H9 (cell line): ENCODE results near the gene WDR44. TPM values are rescaled to one million over a fixed set of nuclear protein-coding genes. Genes with fewer than 3 reads are reported as not detected.

Experiments
- DNase-seq: peaks from one replicate; pipeline ENCODE4 v3.0.0-alpha.2; 2017
- H2AFZ ChIP-seq: one replicate; pipeline ENCODE4 v1.6.1; 2013; ENCODE audit warnings: mild to moderate bottlenecking, low read length, control low read depth, moderate library complexity
- H2AK5ac ChIP-seq: 2 replicates; pipeline ENCODE4 v1.6.1; 2013; ENCODE audit warnings: low read length, control low read depth, mixed read lengths; ENCODE audit not compliant: insufficient read length
- H2BK120ac ChIP-seq: one replicate; pipeline ENCODE4 v1.6.1; 2013; ENCODE audit warnings: low read depth, mild to moderate bottlenecking, low read length, control low read depth, inconsistent platforms; ENCODE audit not compliant: poor library complexity, severe bottlenecking
- H2BK12ac ChIP-seq: 2 replicates; pipeline ENCODE4 v1.6.1; 2013; ENCODE audit warnings: low read length, control low read depth, mixed read lengths, low read depth; ENCODE audit not compliant: insufficient read length
- H2BK15ac ChIP-seq: 2 replicates; pipeline ENCODE4 v1.6.1; 2013; ENCODE audit warnings: low read depth, low read length, control low read depth
- H2BK20ac ChIP-seq: one replicate; pipeline ENCODE4 v1.6.1; 2013; ENCODE audit warnings: low read depth, mild to moderate bottlenecking, low read length, control low read depth, inconsistent platforms; ENCODE audit not compliant: poor library complexity, severe bottlenecking
- H2BK5ac ChIP-seq: 2 replicates; pipeline ENCODE4 v1.6.1; 2013; ENCODE audit warnings: low read length, control low read depth, mixed read lengths; ENCODE audit not compliant: insufficient read length
- H3K14ac ChIP-seq: 2 replicates; pipeline ENCODE4 v1.6.1; 2013; ENCODE audit warnings: low read length, control low read depth; ENCODE audit not compliant: insufficient read depth
- H3K18ac ChIP-seq: 2 replicates; pipeline ENCODE4 v1.6.1; 2013; ENCODE audit warnings: low read depth, mild to moderate bottlenecking, mixed read lengths, low read length, control low read depth; ENCODE audit not compliant: insufficient read length
- H3K23ac ChIP-seq: 2 replicates; pipeline ENCODE4 v1.6.1; 2013; ENCODE audit warnings: low read length, control low read depth, mixed read lengths, low read depth; ENCODE audit not compliant: insufficient read length
- H3K23me2 ChIP-seq: 2 replicates; pipeline ENCODE4 v1.6.1; 2013; ENCODE audit warnings: low read depth, mild to moderate bottlenecking, mixed read lengths, low read length, control low read depth; ENCODE audit not compliant: insufficient read length, poor library complexity, severe bottlenecking
- H3K27ac ChIP-seq: 2 replicates; pipeline ENCODE4 v1.5.1; 2013; ENCODE audit warnings: low read length, control low read depth, mixed read lengths, low read depth; ENCODE audit not compliant: insufficient read length
- H3K27me3 ChIP-seq: 2 replicates; pipeline ENCODE4 v1.6.1; 2013; ENCODE audit warnings: low read length, control low read depth, inconsistent platforms; ENCODE audit not compliant: insufficient read depth
- H3K4ac ChIP-seq: 2 replicates; pipeline ENCODE4 v1.6.1; 2013; ENCODE audit warnings: low read depth, mild to moderate bottlenecking, control low read depth, inconsistent platforms, low read length, moderate library complexity
- H3K4me1 ChIP-seq: 2 replicates; pipeline ENCODE4 v1.6.1; 2013; ENCODE audit warnings: low read length, control low read depth, inconsistent platforms; ENCODE audit not compliant: insufficient read depth
- H3K4me2 ChIP-seq: 2 replicates; pipeline ENCODE4 v1.6.1; 2013; ENCODE audit warnings: low read length, control low read depth, mixed read lengths; ENCODE audit not compliant: insufficient read length, insufficient read depth
- H3K56ac ChIP-seq: 2 replicates; pipeline ENCODE4 v1.6.1; 2013; ENCODE audit warnings: low read depth, mild to moderate bottlenecking, mixed read lengths, low read length, control low read depth; ENCODE audit not compliant: insufficient read length
- H3K79me1 ChIP-seq: 2 replicates; pipeline ENCODE4 v1.6.1; 2013; ENCODE audit warnings: low read depth, mild to moderate bottlenecking, moderate library complexity, low read length, control low read depth, inconsistent platforms; ENCODE audit not compliant: insufficient read depth, poor library complexity, severe bottlenecking
- H3K79me2 ChIP-seq: 2 replicates; pipeline ENCODE4 v1.6.1; 2013; ENCODE audit warnings: low read length, control low read depth, inconsistent platforms; ENCODE audit not compliant: insufficient read depth
- H3K9ac ChIP-seq: 2 replicates; pipeline ENCODE4 v1.6.1; 2013; ENCODE audit warnings: low read length, control low read depth, mixed read lengths; ENCODE audit not compliant: insufficient read length; ENCODE audit errors: extremely low read depth
- H3K9me3 ChIP-seq: one replicate; pipeline ENCODE4 v1.6.1; 2013; ENCODE audit warnings: low read depth, low read length, inconsistent platforms; ENCODE audit not compliant: control insufficient read depth
- H3T11ph ChIP-seq: one replicate; pipeline ENCODE4 v1.6.1; 2013; ENCODE audit warnings: mild to moderate bottlenecking, low read length, control low read depth, inconsistent platforms
- H4K20me1 ChIP-seq: one replicate; pipeline ENCODE4 v1.6.1; 2013; ENCODE audit not compliant: control insufficient read depth, insufficient read length, insufficient read depth
- H4K5ac ChIP-seq: 2 replicates; pipeline ENCODE4 v1.6.1; 2013; ENCODE audit warnings: low read depth, mild to moderate bottlenecking, mixed read lengths, low read length, control low read depth; ENCODE audit not compliant: insufficient read length
- H4K8ac ChIP-seq: replicated peaks from 2 replicates; pipeline ENCODE4 v1.6.1; 2013; ENCODE audit warnings: low read length, control low read depth, mixed read lengths, low read depth; ENCODE audit not compliant: insufficient read length
- H4K91ac ChIP-seq: 2 replicates; pipeline ENCODE4 v1.6.1; 2013; ENCODE audit warnings: low read depth, mild to moderate bottlenecking, moderate library complexity, mixed read lengths, low read length, control low read depth; ENCODE audit not compliant: insufficient read length
- H3K27ac Mint-ChIP-seq, 3 experiments: 2 replicates in 2 of 3; 3 replicates in 1 of 3; pipeline ENCODE4 v1.8.0; 2020 to 2021; ENCODE audit warnings: mixed read lengths in 3 of 3, mild to moderate bottlenecking in 1 of 3, moderate library complexity in 1 of 3
- H3K27me3 Mint-ChIP-seq: 2 replicates; pipeline ENCODE4 v1.8.0; 2021; ENCODE audit warnings: low read depth, mild to moderate bottlenecking, moderate library complexity, mixed read lengths
- H3K36me3 Mint-ChIP-seq, 3 experiments: 2 replicates in 2 of 3; 3 replicates in 1 of 3; pipeline ENCODE4 v1.8.0; 2020 to 2021; ENCODE audit warnings: low read depth in 3 of 3, mixed read lengths in 3 of 3; ENCODE audit not compliant: insufficient read depth in 1 of 3
- H3K4me1 Mint-ChIP-seq, 2 experiments: 2 replicates each; pipeline ENCODE4 v1.8.0; 2020; ENCODE audit warnings: mixed read lengths in 2 of 2
- H3K4me3 Mint-ChIP-seq, 2 experiments: 2 replicates in 1 of 2; 3 replicates in 1 of 2; pipeline ENCODE4 v1.8.0; 2020 to 2021; ENCODE audit warnings: mild to moderate bottlenecking in 2 of 2, mixed read lengths in 2 of 2, moderate library complexity in 1 of 2
- H3K9me3 Mint-ChIP-seq, 2 experiments: 2 replicates in 1 of 2; 3 replicates in 1 of 2; pipeline ENCODE4 v1.8.0; 2020; ENCODE audit warnings: mild to moderate bottlenecking in 2 of 2, mixed read lengths in 2 of 2, moderate library complexity in 1 of 2
- CTCF ChIP-seq: fragments of 200-600 bp; sonication (generic); conservative IDR thresholded peaks from 3 replicates; pipeline ENCODE4 v1.8.0; 2021; ENCODE audit warnings: antibody characterized with exemption, mild to moderate bottlenecking
- WGBS: extraction: QIAGEN DNeasy Blood & Tissue Kit; methylation state at CpG from one replicate; pipeline ENCODE4 v1.1.7; 2013; ENCODE audit warnings: missing lambda C conversion rate, low lambda C conversion rate, mixed read lengths; ENCODE audit not compliant: insufficient read length; ENCODE audit errors: extremely low coverage; 5-methylcytosine and 5-hydroxymethylcytosine counted together
- total RNA-seq: library from RNA; stranded (reverse); gene quantifications from 2 replicates; pipeline ENCODE4 v1.2.1, GENCODE V29; 2021

WDR44 gene
- total RNA-seq, 1 experiment from 2014 or later = 29.6 TPM

DNA sequence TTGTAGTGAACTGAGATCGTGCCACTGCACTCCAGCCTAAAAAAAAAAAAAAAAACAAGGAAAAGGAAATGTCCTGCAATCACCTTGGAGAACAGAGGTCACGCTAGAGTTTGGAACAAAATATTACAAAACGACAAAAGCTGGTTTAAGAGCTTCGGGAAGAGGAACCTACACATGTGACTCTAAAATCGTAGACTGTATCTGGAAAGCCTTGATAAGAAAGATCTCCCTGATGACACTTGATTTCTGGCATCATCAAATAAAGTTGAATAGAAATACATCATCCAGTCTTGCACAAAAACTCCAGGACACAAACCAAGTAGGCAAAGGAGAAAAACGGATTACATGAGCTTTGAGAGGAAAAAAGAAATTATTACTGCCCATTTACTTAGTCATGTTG is 118.6 kb downstream of the WDR44 start:
- H3K27ac ChIP-seq = no peak overlapping the region
- no peak overlapping the region for H3K14ac ChIP-seq
- Mint-ChIP-seq H3K4me1 (no peaks in the 10 kb centered on the region), H3K27ac (no peak overlapping the region), H3K9me3 (peaks cover 0 to 30% of the 10 kb centered on the region in 2 experiments; a peak in 3 of 5 replicates), H3K27me3 (no peaks in the 10 kb centered on the region), H3K4me3 (no peak overlapping the region), H3K36me3 (no peaks in the 10 kb centered on the region)
- H3K9me3 ChIP-seq = peaks cover 6% of the 10 kb centered on the region
- no peak overlapping the region for H4K91ac ChIP-seq
- no peaks in the 10 kb centered on the region for H3K4me1 ChIP-seq
- no peak overlapping the region for H2BK15ac ChIP-seq
- H4K8ac ChIP-seq = no peak overlapping the region
- no peak overlapping the region for H3K56ac ChIP-seq
- no peak for DNase-seq
- H3T11ph ChIP-seq = no peak overlapping the region
- H2AFZ ChIP-seq = no peak overlapping the region
- H3K79me2 ChIP-seq = no peaks in the 10 kb centered on the region
- no peak overlapping the region for H3K18ac ChIP-seq
- no peak overlapping the region for H2AK5ac ChIP-seq
- no peak overlapping the region for H2BK12ac ChIP-seq
- no peak for TF ChIP-seq CTCF
- H3K23ac ChIP-seq = no peak overlapping the region
- H2BK120ac ChIP-seq = no peak overlapping the region
- no peaks in the 10 kb centered on the region for H3K23me2 ChIP-seq
- H2BK20ac ChIP-seq = no peak overlapping the region
- H3K4ac ChIP-seq = no peak overlapping the region
- H2BK5ac ChIP-seq = no peak overlapping the region
- H3K4me2 ChIP-seq = no peak overlapping the region
- H3K9ac ChIP-seq = no peak overlapping the region
- no peaks in the 10 kb centered on the region for H4K20me1 ChIP-seq
- WGBS = no CpG with 5 or more reads among the region's 6 CpGs
- H4K5ac ChIP-seq = no peak overlapping the region
- no peaks in the 10 kb centered on the region for H3K79me1 ChIP-seq
- no peaks in the 10 kb centered on the region for H3K27me3 ChIP-seq
